H54 (cell line): Measurements from ENCODE around the gene SH3TC1.

Source experiments
- DNase-seq: peaks from one replicate; pipeline ENCODE4 v3.0.0; 2011; ENCODE audit warnings: low spot score, mixed read lengths; ENCODE audit not compliant: insufficient read length
- FAIRE-seq: peaks from 3 replicates; lab custom pipeline; 2011; peaks lifted over from hg19 to GRCh38; lab: Jason Lieb, UNC
- POLR2A ChIP-seq: IDR thresholded peaks from 2 replicates; pipeline ENCODE4 v1.6.1; 2011; ENCODE audit warnings: low read depth, mild to moderate bottlenecking, low read length

Gene SH3TC1

DNA sequence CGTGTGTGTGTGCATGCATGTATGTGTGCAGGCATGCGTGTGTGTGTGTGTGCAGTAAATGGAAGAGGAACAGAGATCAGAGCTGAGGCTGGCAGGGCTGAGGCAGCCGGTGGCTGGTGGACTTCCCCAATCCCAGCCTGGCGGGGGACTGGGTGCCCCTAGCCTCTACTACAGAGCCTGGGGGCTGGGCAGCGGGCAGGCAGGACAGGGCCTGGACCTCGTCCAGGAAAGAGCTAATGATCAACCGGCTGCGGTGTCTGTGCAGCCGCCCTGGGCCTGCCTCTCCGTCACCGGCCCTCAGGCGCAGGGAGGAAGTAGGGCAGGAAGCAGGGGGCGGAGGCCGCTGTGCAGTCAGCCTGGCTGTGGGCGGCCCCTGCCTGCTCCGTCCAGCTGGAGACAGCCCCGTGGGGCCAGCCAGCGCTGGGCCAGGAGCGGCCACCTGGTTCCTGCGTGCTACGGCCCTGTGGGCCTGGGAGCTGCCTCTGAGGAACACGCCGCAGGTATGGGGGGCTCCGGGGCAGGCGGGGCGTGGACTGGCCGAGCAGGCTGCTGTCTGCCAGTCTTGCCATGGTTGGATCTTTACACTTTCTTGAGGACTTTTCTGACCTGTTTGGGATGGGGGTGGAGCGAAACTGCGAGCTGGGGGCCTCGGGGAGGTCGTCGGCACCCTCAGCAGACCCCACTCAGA is at the start of gene SH3TC1:
TSS of gene SH3TC1 (plus strand) at position 385 of the 688 bp plus-strand sequence. CDS start 5,905 bp downstream, outside the sequence.
- peak; percentile 67 for TF ChIP-seq POLR2A
- FAIRE-seq (no peak), DNase-seq (peak; percentile 93)

DNA sequence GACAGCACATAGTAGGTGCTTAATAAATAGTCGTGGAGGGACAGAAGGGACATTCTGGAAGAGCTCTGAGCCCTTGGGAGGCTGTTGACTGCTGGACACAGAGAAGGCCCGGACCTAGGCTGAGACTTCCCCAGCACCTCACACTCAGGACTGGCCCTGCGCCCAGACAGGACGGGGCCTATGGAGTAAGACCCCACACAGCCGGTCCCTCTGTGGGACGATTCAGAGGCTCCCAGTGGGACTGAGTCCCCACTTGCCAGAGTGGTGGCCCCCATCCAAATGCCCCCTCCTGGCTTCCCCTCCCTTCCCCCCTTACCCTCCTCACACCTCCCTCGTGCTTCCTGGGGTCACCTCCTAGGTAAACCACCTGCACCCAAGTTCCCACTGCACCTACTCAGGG is 49.4 kb upstream of the SH3TC1 start:
- no peak for TF ChIP-seq POLR2A
- no peak for DNase-seq
- FAIRE-seq, result no peak

GRCh38 chr4:8150152-8151090 is 48.7 kb upstream of the SH3TC1 start:
- no peak for TF ChIP-seq POLR2A
- no peak for DNase-seq
- no peak for FAIRE-seq

DNA sequence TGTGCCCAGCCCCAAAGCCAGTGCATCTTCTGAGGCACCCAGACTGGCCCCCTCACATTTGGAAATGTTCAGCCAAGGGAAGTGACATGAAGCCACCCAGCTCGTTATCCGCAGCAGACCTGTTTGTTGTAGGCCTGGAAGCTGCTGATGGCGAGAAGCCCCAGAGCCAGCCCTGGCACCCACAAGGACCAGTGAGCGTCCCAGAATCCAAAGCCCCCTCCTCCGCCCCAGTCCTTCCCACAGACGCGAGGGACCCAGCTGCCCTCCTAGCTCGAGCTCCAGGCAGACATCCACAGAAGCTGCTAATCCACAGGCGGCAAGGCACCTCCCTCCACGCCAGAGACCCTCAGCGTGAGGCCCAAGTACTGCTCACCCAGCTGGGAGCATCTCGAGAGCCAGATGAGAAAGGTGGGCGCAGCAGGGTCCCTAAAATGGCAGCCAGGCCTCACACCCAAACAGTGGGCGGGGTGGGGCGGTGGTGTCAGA is 47.9 kb upstream of the SH3TC1 start:
- no peak for TF ChIP-seq POLR2A
- FAIRE-seq, result no peak
- DNase-seq, result no peak

DNA sequence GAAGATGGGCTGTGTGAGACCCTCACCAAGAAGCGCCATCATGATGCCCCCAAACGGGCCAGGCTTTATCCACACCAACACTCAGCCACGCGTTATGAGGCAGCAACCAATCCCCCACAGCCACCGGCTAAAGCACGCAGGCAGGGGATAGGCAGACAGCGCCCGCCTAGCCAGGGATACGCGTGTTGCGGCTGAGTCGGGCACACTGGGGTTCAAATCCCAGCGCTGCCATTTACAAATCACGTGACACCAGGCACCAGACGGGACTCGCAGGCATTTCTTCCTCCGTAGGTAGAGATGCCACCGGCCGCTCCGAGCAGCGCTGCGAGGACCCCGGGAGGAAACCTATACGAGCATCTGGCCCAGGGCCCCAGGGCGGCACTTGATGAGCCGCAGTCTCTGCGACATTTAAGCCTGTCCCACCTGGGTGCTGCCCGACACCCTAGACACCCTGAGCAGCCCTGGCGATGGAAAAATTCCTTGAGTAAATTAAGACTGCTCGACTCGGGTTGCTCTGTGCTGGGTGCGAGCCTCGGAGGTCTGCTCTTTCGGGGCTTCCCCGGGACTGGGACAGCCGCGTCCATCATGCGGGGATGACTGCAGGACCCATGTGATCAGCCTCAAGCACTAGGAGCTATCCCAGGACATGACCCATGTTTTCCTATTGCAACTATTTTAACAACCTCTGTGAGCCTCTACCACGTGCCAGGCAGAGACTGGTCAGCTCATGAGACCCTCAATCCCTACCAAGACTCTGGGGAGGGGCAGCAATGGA is 46.8 kb upstream of the SH3TC1 start:
- no peak for FAIRE-seq
- no peak for TF ChIP-seq POLR2A
- DNase-seq, result no peak

- FAIRE-seq, result no peak
- no peak for TF ChIP-seq POLR2A
These were observed 46.2 kb upstream of the SH3TC1 start for GRCh38 chr4:8152865-8153257.

GRCh38 chr4:8153441-8153840 is 45.6 kb upstream of the SH3TC1 start:
- no peak for FAIRE-seq
- no peak for DNase-seq
- no peak for TF ChIP-seq POLR2A

More at GRCh38 chr4:8152865-8153257, 46.2 kb upstream of the SH3TC1 start:
- DNase-seq, result no peak

DNA sequence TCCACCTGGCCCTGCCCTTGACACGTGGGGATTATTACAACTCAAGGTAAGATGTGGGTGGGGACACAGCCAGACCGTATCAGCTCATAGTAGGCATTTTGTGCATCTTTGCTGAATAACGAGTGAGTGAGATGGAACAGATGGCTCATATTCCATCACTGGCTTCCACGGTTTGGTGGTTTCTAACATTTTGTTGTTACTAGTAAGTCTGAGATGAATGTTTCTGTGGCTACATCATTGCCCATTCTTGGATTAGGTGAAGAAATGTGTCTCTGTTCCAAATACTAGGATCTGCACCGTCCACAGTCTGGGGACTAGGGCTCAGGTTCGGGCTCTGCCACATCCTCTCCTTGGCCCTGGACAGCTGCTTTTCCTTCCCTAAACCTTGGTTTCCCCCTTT is 44.0 kb upstream of the SH3TC1 start:
- FAIRE-seq, result no peak
- TF ChIP-seq POLR2A, result no peak
- DNase-seq, result no peak

- DNase-seq, result no peak
- FAIRE-seq, result no peak
- TF ChIP-seq POLR2A, result no peak
These were observed 43.2 kb upstream of the SH3TC1 start for GRCh38 chr4:8155660-8156421.

DNA sequence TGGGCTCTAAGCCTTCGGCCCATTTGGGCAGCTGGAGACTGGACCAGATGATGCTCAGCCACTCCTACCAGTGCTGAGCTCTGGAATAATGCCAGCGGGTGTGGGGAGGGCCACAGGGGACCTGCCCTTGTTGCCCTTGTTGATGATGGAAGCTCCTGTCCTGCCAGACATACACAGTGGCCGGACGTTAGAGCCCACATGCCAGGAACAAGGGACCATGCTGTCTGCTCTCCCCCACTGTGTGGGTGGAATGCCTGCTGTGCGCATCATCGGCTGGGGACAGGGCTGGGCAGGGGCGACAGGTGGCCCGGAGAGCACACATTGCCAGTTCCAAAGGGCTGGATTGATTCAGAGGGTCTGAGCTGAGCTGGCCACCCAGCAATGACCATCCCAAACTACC is 42.5 kb upstream of the SH3TC1 start:
- FAIRE-seq (no peak), DNase-seq (no peak)
- TF ChIP-seq POLR2A, result no peak

DNA sequence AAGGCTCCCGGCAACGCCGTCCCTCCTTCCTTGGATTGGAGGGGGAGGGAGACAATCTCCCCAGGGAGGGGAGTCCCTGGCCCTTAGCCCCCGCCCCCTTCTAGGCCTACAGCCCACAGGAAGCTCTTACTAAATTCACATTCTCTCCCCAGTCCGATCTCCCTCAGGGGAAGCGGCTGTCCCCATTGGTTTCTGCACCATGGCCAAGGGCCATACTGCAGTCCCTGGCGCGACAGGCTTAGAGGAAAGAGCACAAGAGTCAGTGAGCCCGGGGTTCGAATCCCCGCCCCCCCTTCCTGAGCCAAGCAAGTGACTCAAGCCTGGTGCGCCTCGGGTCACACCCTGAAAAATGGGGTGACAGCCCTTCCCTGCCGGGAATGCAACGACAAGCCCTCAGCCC is 41.6 kb upstream of the SH3TC1 start:
- TF ChIP-seq POLR2A, result no peak
- DNase-seq (no peak), FAIRE-seq (no peak)

DNA sequence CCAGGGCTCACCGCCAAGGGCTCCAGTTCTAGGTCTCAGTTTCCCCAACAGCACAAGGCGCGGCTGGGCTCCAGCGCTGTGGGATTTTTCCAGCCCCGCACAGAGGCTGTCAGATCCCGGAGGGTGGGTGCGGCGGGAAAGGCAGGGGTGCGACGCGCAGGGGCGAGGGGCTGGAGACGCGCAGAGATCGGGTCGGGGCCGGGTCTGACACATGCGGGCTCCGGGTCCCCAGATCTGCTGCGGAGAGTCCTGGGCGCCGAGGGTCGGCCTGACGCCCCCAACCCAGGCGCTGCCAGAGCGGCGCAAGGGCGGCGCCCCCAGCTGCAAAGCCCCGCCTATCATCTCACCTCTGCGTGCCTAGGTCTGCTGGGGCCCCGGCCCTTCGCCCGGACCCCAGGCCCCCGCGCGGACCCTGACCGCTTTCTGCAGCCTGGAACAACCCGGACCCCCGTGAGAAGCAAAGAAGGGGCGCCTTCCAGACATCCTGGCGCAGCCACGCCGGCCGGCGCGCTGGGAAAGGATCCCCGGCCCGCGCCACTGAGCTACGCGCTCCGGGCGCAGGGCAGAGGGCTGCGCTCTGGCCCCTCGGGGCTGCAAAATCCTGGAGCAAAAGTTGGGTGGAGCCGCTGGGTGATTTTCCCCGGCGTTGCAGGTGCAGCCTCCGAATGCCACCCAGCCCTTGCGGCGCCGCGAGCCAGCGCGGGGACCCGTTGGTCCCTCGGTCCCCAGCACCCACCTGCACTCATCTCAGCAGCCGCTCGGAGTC is 41.0 kb upstream of the SH3TC1 start:
- TF ChIP-seq POLR2A, result no peak; the same call in 1 of the 2 replicates

More for the DNA sequence above, 41.0 kb upstream of the SH3TC1 start:
- DNase-seq, result no peak
- FAIRE-seq, result no peak
